Dermis blood vessel endothelial cell (primary cell): ENCODE results near the gene MTCP1. TPM values are rescaled to one million over a fixed set of nuclear protein-coding genes. Genes with fewer than 3 reads are reported as not detected.
A peak's percentile ranks its signal among the peaks of the same experiment; 100 is the strongest.

Experiments used
- DNase-seq: peaks from one replicate; pipeline ENCODE4 v3.0.0; 2010
- total RNA-seq: library from RNA; depleted of rRNA; stranded (reverse); fragments of >200 nt; gene quantifications from 2 replicates; pipeline ENCODE4 v1.2.3, GENCODE V29; 2014

Gene MTCP1
- total RNA-seq, 1 donor from 2014 or later = 3.1 TPM

DNA sequence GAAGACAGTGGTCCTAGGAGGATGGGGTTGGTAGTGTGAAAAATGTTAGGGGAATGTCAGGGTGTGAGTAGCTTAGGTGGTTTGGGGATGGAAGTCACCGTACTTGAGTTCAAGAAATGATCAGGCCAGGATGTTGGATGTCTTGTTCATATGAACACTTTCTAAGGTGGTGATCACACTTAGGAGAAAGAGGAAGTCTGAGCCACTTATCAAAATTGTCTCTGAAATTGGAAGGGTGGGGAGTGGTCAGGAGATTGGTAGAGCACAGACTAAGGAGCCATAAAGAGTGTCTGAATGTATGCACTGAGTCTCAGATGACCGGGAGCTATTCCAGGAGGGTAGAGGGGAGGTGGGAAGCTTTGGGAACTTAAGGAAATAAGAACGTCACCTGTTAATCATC, 17.3 kb downstream of the MTCP1 start:
- DNase-seq = no peak

DNA sequence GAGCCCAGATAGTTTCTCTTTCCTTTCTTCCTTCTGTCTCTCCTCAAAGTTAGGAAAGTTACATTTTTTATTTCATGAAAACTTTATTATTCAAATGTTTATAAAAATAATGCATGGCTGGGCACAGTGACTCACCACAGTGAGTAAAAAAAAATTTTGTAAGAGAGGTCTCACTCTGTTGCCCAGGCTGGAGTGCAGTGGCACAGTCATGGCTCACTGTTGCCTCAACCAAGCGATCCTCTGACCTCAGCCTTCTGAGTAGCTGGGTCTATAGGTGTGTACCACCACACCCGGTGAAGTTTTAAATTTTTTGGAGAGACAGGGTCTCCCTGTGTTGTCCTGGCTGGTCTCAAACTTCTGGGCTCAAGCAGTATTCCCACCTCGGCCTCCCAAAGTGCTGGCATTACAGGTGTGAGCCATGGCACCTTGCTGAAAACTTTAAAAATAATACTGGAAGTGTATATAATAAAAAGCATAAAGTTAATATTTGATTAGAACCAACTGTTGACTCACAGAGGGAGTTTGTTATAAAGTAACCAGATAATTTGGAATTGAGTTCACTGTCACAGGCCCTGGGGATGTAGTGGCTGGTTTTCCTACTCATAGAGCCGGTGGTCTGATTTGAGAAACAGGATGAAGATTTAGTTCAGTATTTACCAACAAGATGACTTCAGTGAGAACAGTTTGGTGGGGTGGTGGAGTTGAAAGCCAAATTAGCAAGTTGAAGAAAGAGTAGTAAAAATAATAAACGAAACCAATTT, 18.0 kb downstream of the MTCP1 start:
- no peak for DNase-seq

DNA sequence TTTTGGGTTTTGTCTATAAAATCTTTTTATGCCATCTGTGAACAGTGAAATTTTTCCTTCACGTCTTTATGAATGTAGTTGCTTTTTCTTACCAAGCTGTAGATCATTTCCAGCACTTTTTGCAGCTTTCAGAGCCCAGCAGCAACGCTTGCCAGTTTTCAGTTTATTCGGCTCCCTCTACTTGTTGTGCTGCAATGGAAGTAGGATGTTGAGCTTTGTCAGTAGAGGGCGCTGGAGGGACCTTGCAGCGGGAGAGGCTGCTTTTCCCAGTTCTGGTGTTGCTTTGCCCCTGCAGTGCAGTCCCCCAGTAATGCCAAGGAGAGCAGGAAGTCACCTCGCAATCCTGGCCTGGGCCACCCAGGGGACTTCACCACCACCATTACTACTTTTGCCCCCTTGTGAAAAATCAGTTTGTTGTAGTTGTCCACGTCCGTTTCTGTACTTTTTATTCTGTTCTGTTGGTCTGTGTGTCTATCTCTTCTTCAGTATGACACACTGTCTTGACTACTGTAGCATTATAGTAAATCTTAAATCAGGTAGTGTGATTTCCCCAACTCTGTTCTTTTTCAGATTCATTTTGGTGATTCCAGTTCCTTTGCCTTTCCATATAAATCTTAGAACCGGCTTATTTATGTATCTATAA, 21.8 kb downstream of the MTCP1 start:
- DNase-seq = peak; percentile 74

DNA sequence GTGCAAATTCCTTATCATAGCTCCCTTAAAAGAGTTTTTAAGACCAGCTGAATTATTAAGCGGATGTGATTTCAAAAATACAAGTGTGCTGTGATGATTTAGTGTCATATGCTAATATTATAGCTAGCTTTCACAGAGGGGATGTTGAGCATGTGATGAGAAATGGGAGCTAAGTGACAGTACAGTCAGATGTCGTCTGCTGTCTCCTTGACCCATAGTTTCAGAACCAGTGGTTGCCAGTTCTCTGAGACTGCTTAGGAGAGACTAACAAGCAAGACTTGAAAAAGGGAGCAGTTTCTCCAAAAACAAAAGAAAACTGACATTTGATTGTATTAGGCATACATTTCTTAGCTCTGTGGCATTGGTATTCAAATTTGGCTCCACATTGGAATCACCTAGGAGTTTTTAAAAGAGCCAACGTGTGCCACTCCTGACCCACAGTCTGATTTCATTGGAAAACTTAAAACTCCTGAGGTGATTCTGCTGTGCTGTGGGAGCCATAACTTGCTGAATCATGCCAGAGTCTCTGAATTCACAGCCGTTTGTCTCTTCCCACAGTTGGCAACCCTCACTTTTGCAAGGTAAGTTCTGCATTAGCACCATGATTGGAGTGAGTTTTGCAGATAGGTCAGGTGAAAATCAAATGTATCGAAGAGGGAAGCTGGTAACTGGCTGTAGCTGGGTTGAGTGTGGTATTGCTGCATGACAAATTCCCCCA, 24.0 kb downstream of the MTCP1 start:
- DNase-seq = no peak

DNA sequence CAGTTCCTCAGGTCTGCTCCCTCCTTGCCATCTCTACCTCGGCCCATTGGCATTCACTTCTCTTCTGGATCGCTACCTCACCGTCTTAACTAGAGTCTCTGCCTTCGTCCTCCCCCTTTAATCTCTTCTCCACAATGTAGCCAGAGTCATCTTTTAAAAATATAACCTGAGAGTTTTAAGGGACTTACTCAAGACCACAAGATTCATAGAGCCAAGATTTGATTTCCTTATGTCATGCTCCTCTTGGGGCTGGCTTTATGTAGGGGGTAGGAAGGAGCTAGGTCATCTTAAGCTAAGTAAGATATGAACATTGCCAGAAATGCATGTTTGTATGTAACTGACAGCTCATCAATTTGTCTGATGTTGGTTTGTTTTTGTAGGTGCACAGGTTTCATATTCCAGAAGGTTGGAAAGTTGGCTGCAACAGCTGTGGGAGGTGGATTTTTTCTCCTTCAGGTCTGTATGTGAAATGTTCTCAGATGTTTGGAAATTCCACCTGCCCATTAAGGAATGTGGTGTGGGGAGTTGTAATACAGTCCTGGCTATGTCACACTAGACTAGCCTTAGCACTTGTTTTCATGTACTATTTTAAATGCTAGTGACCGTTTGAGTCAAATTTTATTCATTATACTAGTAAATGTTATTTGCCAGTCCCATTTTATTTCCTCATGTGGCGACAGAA, 24.7 kb downstream of the MTCP1 start:
- no peak for DNase-seq

DNA sequence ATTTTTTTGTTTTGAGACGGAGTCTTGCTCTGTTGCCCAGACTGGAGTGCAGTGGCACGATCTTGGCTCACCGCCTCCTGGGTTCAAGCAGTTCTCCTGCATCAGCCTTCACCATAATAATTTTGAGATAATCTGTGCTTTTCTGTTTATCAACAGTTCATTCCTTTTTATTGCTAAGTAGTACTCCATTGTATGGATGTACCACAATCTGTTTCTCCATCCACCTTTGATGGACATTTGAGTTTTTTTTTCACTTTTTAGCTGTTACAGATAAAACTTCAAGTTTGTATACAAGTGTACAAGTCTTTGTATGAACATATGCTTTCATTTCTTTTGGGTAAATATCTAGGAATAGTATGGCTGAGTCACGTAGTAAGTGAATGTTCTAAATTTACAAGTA, 35.2 kb downstream of the MTCP1 start:
- DNase-seq = no peak

DNA sequence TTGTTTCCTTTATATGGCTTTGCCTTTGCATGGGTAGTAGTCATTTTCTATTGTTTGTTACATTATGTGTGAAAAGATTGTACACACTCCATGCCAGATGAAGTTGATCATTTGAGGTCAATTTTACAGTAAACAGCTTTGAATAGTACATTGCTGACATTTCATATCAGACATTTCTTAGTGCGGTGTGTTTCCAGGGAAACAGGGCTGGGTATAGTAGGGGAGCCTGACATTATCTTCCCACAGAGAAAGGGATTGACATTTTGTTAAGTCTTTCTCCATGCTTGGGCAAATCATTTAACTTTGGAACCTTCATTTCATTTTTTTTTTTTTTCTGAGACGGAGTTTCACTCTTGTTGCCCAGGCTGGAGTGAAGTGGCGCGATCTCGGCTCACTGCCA, 39.3 kb downstream of the MTCP1 start:
- no peak for DNase-seq

DNA sequence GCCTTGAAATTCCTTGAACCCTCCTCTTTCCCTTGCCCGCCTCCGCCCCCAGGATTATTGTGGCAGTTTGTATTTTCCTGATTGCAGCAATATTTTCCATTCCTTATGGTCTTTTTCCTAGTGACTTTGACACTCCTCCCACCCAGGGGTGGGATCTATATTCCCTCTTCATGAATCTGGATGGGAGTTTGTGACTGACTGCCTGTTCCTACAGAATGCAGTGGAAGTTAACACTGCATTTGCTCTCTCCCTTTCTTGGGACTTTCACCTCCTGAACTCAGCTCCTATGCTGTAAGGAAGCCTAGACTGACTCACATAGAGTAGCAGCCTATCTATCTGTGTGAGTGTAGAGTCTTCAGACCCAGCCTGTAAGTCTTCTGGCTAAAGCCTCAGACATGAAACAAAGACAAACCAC, 42.1 kb downstream of the MTCP1 start:
- DNase-seq = peak; percentile 6

DNA sequence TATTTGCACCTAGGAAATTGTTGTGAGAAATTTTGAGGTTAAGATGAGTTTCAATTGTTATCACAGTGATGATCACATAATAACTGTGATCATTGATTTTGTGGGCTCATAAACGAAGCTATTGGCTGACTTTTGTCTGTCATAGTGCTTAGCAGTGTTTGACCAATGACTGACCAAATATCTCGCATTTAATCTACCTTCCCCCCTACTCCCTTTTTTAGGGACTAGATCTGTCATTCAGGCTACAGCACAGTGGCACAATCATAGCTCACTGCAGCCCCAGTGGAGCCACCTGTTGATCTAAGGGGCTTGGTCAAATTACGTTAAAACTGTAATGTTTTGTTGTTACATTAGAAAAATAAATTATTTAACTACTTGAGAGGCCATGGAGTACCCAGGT, 42.8 kb downstream of the MTCP1 start:
- DNase-seq = peak; percentile 5

DNA sequence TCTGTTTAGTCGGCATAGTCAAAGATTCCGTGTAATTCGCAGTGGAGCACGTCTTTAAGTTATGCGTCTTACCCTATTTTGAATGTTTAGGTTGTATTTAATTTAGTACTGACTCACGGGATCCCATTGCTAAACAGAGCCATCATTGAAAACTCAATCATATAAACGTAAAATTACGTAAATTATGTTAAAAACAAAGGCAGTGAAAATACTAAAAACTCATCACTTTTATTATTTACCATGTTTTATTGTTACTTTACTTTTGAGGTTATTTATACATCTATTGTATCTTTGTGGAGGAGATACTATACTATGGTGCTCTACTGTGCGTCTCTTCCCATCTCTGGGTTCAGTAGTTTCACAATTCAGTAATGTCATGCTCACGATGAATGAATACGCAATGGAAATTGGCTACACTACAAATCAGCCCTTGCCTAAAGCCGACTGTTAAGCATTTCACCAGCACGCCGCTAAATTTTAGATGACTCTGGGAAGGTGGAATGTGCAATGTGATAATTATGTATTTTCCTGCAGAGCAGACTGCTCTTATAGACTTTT, 43.3 kb downstream of the MTCP1 start:
- DNase-seq = peak; percentile 66

DNA sequence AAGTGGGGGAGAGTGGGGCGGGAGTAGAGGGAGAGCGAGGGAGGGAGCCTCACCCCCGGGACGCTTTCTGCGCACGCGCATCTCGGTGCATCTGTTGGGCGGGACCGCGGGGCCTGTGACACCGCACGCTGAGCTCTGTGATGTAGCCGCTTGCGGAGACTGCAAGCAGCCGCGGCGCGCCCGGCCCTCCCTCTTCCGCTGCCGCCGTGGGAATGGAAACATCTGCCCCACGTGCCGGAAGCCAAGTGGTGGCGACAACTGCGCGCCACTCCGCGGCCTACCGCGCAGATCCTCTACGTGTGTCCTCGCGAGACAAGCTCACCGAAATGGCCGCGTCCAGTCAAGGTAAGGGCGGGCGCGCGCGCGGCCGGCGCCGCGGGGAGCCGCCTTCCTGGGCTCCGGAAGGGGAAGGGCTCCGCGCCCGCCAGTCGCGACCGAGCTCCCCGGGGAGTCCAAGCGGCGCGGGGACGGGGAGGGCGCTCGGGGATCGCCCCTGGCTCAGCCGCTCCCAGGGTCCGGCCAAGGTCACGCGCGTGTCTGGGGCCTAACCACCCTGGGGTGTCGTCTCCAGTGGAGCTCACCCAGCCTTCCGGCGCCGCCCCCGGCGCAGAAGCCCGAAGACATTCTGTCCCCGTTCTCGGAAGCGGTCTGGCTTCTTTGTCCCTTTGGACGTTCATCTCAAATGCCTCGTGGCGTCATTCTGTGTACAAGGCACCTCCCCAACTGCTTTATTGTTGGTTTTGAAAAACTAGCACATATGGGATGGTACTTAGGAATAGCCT, 44.0 kb downstream of the MTCP1 start, which contains the start of gene FUNDC2:
Gene FUNDC2, plus strand, starts transcription at position 118 of the 782 bp plus-strand sequence. Its CDS starts 95 bp downstream, at position 213.
- peak; percentile 95 for DNase-seq

DNA sequence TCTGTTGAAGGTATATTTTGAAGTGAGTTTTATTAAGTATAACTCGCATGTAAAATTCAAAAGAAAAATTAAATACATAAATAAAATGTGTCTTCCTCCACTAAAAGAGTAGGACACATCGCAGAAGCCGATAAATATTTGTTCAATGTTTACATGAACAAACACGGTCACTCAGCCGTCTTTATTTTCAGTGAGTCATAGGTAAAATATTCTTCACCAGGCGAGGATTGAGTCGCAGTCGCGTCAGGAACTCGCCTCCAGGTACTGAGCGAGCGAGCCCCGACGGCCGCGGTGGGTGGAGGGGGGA, 44.6 kb downstream of the MTCP1 start:
- DNase-seq = no peak

DNA sequence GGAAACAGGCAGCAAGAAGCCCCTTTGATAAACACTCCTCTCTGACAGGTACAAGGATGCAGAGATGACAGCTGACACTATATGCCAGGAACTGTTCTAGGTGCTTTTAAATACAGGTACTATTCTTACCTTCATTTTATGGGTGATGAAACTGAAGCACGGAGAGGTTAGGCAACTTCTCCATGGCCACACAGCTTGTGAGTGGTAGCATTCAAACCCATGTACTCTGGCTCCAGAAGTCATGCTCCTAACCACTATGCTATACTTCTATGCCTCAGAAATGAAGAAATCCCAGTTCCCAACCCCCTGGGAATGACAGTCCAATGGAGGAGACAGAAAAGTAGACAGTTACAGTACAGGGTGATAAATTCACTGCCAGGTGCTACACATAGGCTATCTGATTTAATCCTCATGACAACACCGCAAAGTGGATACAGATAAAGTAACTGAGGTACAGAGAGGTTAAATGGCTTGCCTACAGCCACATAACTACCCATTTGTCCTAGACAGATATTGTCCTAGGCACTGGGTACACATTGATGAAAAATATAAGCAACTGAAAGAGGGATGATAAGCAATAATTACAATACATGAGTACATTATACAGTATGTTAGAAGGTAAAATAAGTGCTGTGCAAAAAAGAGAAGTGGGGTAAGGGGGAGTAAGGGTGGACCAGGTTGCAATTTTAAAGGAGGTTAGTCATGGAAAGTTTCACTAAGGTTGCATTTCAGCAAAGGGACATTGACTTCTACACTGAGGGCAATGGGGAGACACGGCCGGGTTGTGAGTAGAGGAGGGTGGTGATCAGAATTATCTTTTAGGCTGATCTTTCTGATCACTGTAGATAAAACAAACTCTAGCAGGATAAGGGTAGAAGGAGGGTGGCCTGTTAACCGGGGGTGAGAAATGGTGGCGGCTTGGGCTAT, 46.8 kb downstream of the MTCP1 start:
- no peak for DNase-seq

DNA sequence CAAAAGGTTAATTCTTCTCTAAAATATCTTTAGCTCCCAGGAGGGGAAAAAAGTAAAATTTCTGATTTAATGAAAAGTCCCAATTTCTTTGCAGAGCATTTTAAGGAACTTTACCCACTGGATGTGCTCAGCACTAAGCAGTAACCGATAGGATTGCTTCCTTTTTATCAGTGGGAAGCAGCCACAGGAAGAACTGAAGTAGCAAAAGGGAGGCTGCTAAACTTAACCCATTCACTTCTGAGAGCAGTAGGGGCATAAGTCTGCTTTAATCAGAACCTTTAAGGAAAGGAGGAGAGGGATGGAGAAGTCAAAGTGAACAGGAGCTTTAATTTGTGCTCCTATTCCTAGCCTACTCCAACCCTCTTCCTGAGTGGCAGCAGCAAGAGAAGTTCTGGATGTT, 48.4 kb downstream of the MTCP1 start, which contains the start of gene F8:
Gene F8, minus strand, starts transcription at position 139 of the 400 bp plus-strand sequence. CDS start 171 bp downstream, outside the sequence.
- no peak for DNase-seq

DNA sequence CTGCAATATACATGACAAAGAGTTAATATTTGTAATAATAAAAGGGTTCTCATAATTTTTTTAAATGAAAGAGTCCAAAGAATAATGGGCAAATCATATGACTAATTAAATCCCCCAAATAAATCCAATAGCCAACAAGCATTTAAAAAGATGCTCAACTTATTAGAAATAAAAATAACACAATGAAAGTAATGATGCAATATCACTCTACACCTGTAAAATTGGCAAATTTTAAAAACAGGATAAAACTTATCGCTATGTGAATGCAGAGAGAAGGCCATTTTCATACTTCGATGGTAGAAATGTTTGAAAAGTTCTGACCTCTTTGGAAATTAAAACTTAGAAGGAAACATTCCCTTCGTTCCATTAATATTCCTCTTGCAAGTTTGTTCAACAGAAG, 50.3 kb downstream of the MTCP1 start:
- no peak for DNase-seq

Other genes with a start within 250 kb of the MTCP1 start
- gene SMIM9, start 236.5 kb downstream of the MTCP1 start, total RNA-seq = not detected in 2 replicates
- 2.7 and 6.6 TPM in 2 replicates for gene F8A1, start 184.8 kb downstream of the MTCP1 start, total RNA-seq
- gene F8, start 48.4 kb downstream of the MTCP1 start, total RNA-seq = 12.4 and 19.1 TPM in 2 replicates
- gene FUNDC2, start 44.3 kb downstream of the MTCP1 start, total RNA-seq = 84.2 and 95.1 TPM in 2 replicates
- 11.7 and 16.3 TPM in 2 replicates for gene CMC4, start within 50 bp of the MTCP1 start, total RNA-seq
- 17.4 and 28.9 TPM in 2 replicates for gene BRCC3, start 372 bp upstream of the MTCP1 start, total RNA-seq
- gene VBP1, start 145.3 kb upstream of the MTCP1 start, total RNA-seq = 69.6 and 79.0 TPM in 2 replicates
- 0.14 and 0.17 TPM in 2 replicates for gene RAB39B, start 193.4 kb upstream of the MTCP1 start, total RNA-seq